Endothelial cell of hepatic sinusoid (primary cell): ENCODE data around the gene TBX6.
"Not testable (repeated sequence)": the region's sequence is repeated elsewhere in the genome, so short reads cannot be mapped to it uniquely, and the experiment has no call there.

Experiments
- in situ Hi-C: cut with HindIII; loops from 2 replicates; pipeline ENCODE4 v1.10.0; 2017; ENCODE audit warnings: low sequenced_read_pairs

Gene TBX6

DNA sequence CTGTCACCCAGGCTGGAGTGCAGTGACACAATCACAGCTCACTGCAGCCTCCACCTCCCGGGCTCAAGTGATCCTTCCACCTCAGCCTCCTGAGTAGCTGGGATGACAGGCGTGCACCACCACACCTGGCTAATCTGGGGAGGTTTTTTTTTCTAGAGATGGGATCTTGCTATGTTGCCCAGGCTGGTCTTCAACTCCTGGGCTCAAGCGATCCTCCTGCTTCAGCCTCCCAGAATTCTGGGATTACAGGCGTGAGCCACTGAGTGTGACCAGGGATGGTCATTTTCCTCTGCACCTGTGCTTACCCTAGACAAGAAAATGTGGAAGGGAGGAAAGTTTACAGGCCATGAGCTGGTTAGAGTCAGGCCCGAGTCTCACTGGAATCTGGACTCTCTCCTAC is 51.0 kb downstream of the TBX6 start:
- in situ Hi-C loops, result not testable (repeated sequence)

- in situ Hi-C loops, result no loop called here
These were observed 51.5 kb downstream of the TBX6 start for GRCh38 chr16:30040221-30040620.
